ENCODE data around the gene BTF3L4.
A peak's percentile ranks its signal among the peaks of the same experiment; 100 is the strongest.

BTF3L4 gene

DNA sequence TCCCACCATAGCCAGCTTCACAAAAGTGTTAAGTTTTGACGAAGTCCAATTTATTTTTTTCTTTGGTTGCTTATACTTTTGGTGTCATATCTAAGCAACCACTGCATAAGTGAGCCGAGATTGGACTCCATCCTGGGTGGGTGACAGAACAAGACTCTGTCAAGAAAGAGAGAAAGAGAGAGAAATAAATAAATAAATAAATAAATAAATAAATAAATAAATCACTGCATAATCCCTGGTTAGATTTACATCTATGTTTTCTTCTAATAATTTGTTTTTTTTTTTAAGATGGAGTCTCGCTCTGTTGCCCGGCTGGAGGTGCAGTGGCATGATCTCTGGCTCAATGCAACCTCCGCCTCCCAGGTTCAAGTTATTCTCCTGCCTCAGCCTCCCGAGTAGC lies 67.5 kb downstream of the BTF3L4 start:
- DNase-seq (ENCODE audit: low spot score), result no peak

DNA sequence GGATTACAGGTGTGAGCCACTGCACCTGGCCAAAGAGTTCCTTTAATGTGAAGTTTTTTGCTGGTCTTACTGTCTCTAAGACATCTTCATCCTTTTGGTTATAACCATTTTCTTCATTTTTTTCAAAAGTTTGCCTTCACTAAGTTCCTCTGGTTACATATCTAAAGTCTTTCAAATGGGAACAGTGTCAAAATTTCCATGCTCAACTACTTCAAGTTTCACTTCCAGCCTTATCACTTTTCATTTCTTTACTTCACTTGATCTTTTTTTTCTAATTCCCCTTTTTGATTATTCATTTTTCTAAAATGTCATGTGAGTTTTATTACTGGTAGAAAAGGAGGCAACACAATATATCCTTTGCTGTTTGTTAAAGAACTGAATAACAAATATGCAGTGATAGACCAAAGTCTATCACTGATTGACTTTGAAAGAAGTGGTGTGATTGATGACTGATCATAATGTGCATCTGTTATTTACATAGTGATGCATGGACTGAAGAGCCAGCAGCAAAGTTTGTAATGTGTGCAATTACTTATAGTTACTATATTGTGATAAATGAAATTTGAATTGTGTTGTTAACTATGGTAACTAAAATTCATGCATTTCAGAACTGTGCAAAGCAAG lies 69.8 kb downstream of the BTF3L4 start:
- no peak for DNase-seq (ENCODE audit: low spot score)

DNA sequence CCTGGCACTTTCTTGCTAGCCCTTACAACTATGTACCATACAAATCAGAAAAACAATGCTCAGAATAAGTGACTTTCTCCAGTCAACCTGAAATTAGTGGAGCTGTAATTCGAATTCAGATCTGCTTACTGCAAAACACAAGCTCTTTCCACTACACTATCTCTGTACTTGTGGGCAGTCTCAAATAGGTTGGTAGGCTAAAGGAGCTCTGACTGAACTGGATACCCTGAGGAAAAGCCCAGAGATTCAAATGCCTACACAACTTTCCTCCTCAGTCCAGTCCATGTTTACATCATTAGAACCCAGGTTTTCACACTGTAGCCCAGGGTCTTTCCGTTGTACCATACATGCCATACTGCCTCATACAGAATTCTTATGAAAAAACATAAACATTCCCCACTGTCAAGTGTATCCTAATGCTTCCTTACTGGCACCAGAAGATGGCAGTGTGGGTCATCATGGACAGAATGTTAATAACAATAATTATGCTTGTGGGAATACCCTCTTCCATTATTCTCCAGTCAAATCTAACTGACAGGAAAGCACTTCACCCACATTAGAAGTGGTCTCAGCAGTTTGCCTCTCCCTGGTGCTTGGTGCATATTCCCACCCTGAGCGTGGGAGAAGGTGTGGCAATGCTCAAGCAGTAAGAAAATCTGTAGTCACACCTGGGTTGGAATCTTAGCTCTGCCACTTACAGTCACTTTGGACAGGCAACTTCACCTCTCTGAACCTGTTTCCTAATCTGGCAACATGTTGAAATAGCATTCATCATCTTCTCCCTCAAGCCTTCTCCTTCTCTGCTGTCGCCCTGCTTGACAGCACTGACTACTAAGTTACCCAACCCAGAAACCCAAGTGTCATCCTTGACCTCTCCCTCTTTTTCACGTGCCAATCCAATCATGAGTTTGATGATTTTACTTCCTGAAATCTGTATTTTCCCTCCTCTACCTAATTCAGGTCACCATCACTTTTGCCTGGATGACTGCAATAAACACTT lies 71.4 kb downstream of the BTF3L4 start:
- peak; percentile 56 for DNase-seq (ENCODE audit: low spot score)

- DNase-seq (ENCODE audit: low spot score), result no peak
Measured at GRCh38 chr1:52139817-52140540, 83.9 kb downstream of the BTF3L4 start.
